Muscle of arm (tissue), 12 donors: ENCODE results near the gene VAT1. TPM values are rescaled to one million over a fixed set of nuclear protein-coding genes. Genes with fewer than 3 reads are reported as not detected.
"Not testable (repeated sequence)": the region's sequence is repeated elsewhere in the genome, so short reads cannot be mapped to it uniquely, and the experiment has no call there.

Experiments
- DNase-seq: peaks from one replicate; pipeline ENCODE4 v3.0.0-alpha.2; 2013
- polyA plus RNA-seq, 12 donors: library from polyadenylated mRNA; unstranded; fragments of 120-200 nt; gene quantifications; one replicate each; pipeline ENCODE4 v1.2.1, GENCODE V29; 2013; ENCODE audit not compliant: insufficient read length in 12 of 12

Gene VAT1
- polyA plus RNA-seq, 12 donors, result 54.1 to 123 (median 65.8) TPM; not detected in 1

- peak; percentile 47 for DNase-seq
Measured at GRCh38 chr17:42979511-42980273, 42.5 kb downstream of the VAT1 start, which contains the start of gene PTGES3L. TSS of gene PTGES3L (minus strand) at chr17:42980080. CDS start at chr17:42980053, 27 bp downstream.

GRCh38 chr17:42975701-42976100 is 46.5 kb downstream of the VAT1 start:
- not testable (repeated sequence) for DNase-seq

- no peak for DNase-seq
Measured at GRCh38 chr17:42975265-42975664, 46.9 kb downstream of the VAT1 start.

GRCh38 chr17:42973323-42973722 is 48.9 kb downstream of the VAT1 start:
- DNase-seq, result not testable (repeated sequence)

- no peak for DNase-seq
Measured at GRCh38 chr17:42971589-42971988, 50.6 kb downstream of the VAT1 start.

- no peak for DNase-seq
Measured at GRCh38 chr17:42969001-42969581, 53.1 kb downstream of the VAT1 start.

- DNase-seq, result no peak
Measured at GRCh38 chr17:42967925-42968324, 54.3 kb downstream of the VAT1 start.

Other genes starting within 250 kb of the VAT1 start
- 10 to 100 TPM in 11 of 12 donors, not detected in 1; 25.0 to 46.1 (median 30.6) TPM for gene VPS25, start 248.9 kb downstream of the VAT1 start, polyA plus RNA-seq
- 1 to 10 TPM in 2 of 12 donors, under 1 TPM in 8, not detected in 2; 0.32 to 3.3 (median 0.67) TPM for gene WNK4, start 241.8 kb downstream of the VAT1 start, polyA plus RNA-seq
- gene COA3, start 223.7 kb downstream of the VAT1 start, polyA plus RNA-seq, result 10 to 100 TPM in 11 of 12 donors, not detected in 1; 45.3 to 64.9 (median 56.4) TPM
- gene CNTD1, start 223.5 kb downstream of the VAT1 start, polyA plus RNA-seq, result 1 to 10 TPM in 4 of 12 donors, under 1 TPM in 6, not detected in 2; 0.30 to 2.1 (median 0.92) TPM
- gene BECN1, start 198.1 kb downstream of the VAT1 start, polyA plus RNA-seq, result 10 to 100 TPM in 11 of 12 donors, not detected in 1; 36.0 to 57.1 (median 49.2) TPM
- gene PSME3, start 189.0 kb downstream of the VAT1 start, polyA plus RNA-seq, result 10 to 100 TPM in 11 of 12 donors, not detected in 1; 47.2 to 71.8 (median 54.4) TPM
- gene AOC2, start 177.8 kb downstream of the VAT1 start, polyA plus RNA-seq, result 1 to 10 TPM in 3 of 12 donors, under 1 TPM in 7, not detected in 2; 0.51 to 1.1 (median 0.89) TPM
- 10 to 100 TPM in 11 of 12 donors, not detected in 1; 14.4 to 22.0 (median 17.4) TPM for gene AOC3, start 171.2 kb downstream of the VAT1 start, polyA plus RNA-seq
- under 1 TPM in 3 of 12 donors, not detected in 9; 0.04 to 0.28 (median 0.16) TPM for gene G6PC1, start 121.6 kb downstream of the VAT1 start, polyA plus RNA-seq
- gene AARSD1, start 57.9 kb downstream of the VAT1 start, polyA plus RNA-seq, result 10 to 100 TPM in 11 of 12 donors, not detected in 1; 42.1 to 75.5 (median 48.0) TPM
- gene PTGES3L, start 42.3 kb downstream of the VAT1 start, polyA plus RNA-seq, result 10 to 100 TPM in 11 of 12 donors, not detected in 1; 17.2 to 89.5 (median 67.5) TPM
- gene RUNDC1, start 41.8 kb downstream of the VAT1 start, polyA plus RNA-seq, result 100 to 1,000 TPM in 1 of 12 donors, 10 to 100 TPM in 1, 1 to 10 TPM in 10; 7.0 to 111 (median 7.5) TPM
- gene RPL27, start 24.0 kb downstream of the VAT1 start, polyA plus RNA-seq, result 1,000 to 10,000 TPM in 11 of 12 donors, not detected in 1; 1,439 to 2,418 (median 2,314) TPM
- gene IFI35, start 15.6 kb downstream of the VAT1 start, polyA plus RNA-seq, result 10 to 100 TPM in 1 of 12 donors, 1 to 10 TPM in 10, not detected in 1; 3.0 to 15.5 (median 4.6) TPM
- gene RND2, start 2.8 kb upstream of the VAT1 start, polyA plus RNA-seq, result 1 to 10 TPM in 3 of 12 donors, under 1 TPM in 7, not detected in 2; 0.29 to 1.5 (median 0.78) TPM
- 10 to 100 TPM in 7 of 12 donors, 1 to 10 TPM in 4, not detected in 1; 6.5 to 23.9 (median 11.6) TPM for gene BRCA1, start 103.0 kb upstream of the VAT1 start, polyA plus RNA-seq
- gene NBR1, start 148.8 kb upstream of the VAT1 start, polyA plus RNA-seq, result 10 to 100 TPM in 11 of 12 donors, not detected in 1; 55.6 to 88.0 (median 68.2) TPM
- gene TMEM106A, start 189.5 kb upstream of the VAT1 start, polyA plus RNA-seq, result 10 to 100 TPM in 5 of 12 donors, 1 to 10 TPM in 6, not detected in 1; 5.9 to 17.5 (median 8.5) TPM
- 10 to 100 TPM in 4 of 12 donors, 1 to 10 TPM in 6, not detected in 2; 3.3 to 18.3 (median 7.2) TPM for gene CCDC200, start 206.2 kb upstream of the VAT1 start, polyA plus RNA-seq
- 1 to 10 TPM in 4 of 12 donors, not detected in 8; 1.3 to 2.6 (median 1.8) TPM for gene RNU2-1, start 211.6 kb upstream of the VAT1 start, polyA plus RNA-seq